ENCODE data around the gene PHACTR3.

DNA sequence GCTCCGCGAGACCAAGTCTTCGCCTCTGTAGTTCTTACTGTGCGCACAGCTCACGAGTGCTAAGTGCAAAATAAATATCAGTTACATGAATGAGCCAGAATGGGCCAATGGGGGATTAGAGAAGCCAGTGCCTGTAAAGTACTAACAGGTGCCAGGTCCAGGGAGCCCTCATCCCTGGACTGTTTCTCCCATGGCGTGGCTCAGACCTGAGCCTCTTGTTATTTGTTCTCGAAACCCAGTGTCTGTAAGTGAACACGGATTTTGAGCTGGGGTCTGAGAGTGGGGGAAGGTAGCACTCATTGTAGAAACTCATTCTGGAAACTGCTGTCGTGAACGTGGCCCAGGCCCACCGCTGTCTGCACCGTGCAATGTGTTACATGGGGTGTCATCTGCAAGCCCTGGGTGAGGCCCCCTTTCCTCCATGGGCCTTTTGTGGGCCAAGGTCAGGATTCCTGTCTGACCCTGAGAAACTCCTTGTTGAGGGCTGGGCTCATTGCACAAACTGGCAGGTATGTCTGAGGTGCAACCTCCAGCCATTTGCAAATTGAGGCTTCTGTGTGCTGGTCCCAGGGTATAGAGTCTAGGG lies 174.4 kb downstream of the PHACTR3 start:
- TF ChIP-seq, protein P1, sequence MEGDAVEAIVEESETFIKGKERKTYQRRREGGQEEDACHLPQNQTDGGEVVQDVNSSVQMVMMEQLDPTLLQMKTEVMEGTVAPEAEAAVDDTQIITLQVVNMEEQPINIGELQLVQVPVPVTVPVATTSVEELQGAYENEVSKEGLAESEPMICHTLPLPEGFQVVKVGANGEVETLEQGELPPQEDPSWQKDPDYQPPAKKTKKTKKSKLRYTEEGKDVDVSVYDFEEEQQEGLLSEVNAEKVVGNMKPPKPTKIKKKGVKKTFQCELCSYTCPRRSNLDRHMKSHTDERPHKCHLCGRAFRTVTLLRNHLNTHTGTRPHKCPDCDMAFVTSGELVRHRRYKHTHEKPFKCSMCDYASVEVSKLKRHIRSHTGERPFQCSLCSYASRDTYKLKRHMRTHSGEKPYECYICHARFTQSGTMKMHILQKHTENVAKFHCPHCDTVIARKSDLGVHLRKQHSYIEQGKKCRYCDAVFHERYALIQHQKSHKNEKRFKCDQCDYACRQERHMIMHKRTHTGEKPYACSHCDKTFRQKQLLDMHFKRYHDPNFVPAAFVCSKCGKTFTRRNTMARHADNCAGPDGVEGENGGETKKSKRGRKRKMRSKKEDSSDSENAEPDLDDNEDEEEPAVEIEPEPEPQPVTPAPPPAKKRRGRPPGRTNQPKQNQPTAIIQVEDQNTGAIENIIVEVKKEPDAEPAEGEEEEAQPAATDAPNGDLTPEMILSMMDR (IDR thresholded peaks at IDR 0.05), result no peak
- TF ChIP-seq POLR2A (IDR thresholded peaks at IDR 0.05), result no peak
